GM23338 (cell line): ENCODE data around the gene INHA.

Experiments
- CREB1 ChIP-seq: fragments of 250-450 bp; sonication (Bioruptor Pico); IDR thresholded peaks from 2 replicates; pipeline ENCODE4 v1.5.0; 2020; ENCODE audit warnings: low read depth, mild to moderate bottlenecking, moderate library complexity
- EZH2 ChIP-seq: fragments of 200-600 bp; sonication (generic); IDR thresholded peaks from one replicate; pipeline ENCODE4 v1.8.0; 2017; ENCODE audit warnings: antibody characterized with exemption, mild to moderate bottlenecking, low read depth; ENCODE audit not compliant: unreplicated experiment
- EZH2phosphoT487 ChIP-seq: fragments of 200-600 bp; sonication (generic); IDR thresholded peaks from one replicate; pipeline ENCODE4 v1.8.1; 2018; ENCODE audit warnings: antibody characterized with exemption; ENCODE audit not compliant: unreplicated experiment
- JUNB ChIP-seq: IDR thresholded peaks from one replicate; pipeline ENCODE4 v1.6.1; 2016; ENCODE audit warnings: antibody characterized with exemption; ENCODE audit not compliant: unreplicated experiment
- NANOG ChIP-seq: IDR thresholded peaks from 2 replicates; pipeline ENCODE4 v1.6.1; 2016; ENCODE audit warnings: antibody characterized with exemption, borderline replicate concordance
- POLR2AphosphoS5 ChIP-seq: IDR thresholded peaks from 2 replicates; pipeline ENCODE4 v1.6.1; 2016; ENCODE audit warnings: antibody characterized with exemption, low read depth
- ZNF114 ChIP-seq: fragments of 250-450 bp; sonication (Bioruptor Pico); IDR thresholded peaks from 2 replicates; pipeline ENCODE4 v1.5.0; 2020; ENCODE audit warnings: mild to moderate bottlenecking, moderate library complexity
- ZNF331 ChIP-seq: fragments of 250-450 bp; sonication (Bioruptor Pico); IDR thresholded peaks from 2 replicates; pipeline ENCODE4 v1.5.0; 2020; ENCODE audit warnings: low read depth, mild to moderate bottlenecking, moderate library complexity
- TF ChIP-seq, protein P1 (sequence below), 2 experiments: fragments of 200-600 bp in 1 of 2; sonication (generic) in 1 of 2; conservative IDR thresholded peaks; 2 replicates each; pipeline versions ENCODE4 v1.5.1 to v1.6.1; 2016 to 2017; ENCODE audit warnings: antibody characterized with exemption in 2 of 2, low read depth in 2 of 2, mild to moderate bottlenecking in 2 of 2, moderate library complexity in 1 of 2
- TF ChIP-seq, protein P2 (sequence below): IDR thresholded peaks from one replicate; pipeline ENCODE4 v1.6.1; 2018; ENCODE audit warnings: antibody characterized with exemption; ENCODE audit not compliant: unreplicated experiment

DNA sequence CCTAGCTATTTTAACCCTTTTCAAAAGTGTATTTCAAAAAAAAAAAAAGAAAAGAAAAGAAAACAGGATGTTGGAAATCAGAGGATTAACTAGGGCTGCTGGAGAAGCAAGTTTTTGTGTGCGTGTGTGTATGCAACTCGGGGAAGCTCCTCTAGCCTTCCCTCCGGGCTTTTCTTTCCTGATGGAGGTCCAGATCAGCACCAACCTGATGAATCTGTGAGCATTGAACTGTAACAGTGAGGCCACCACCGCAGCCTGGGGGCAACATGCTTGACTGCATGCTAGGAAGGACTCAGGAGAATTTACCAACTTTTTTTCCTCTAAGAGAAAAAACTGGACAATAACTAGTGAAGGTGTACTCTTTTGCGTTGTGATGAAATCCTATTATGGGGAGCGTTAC, 3.1 kb upstream of the INHA start:
- TF ChIP-seq EZH2, result no peak
- TF ChIP-seq, protein P1, sequence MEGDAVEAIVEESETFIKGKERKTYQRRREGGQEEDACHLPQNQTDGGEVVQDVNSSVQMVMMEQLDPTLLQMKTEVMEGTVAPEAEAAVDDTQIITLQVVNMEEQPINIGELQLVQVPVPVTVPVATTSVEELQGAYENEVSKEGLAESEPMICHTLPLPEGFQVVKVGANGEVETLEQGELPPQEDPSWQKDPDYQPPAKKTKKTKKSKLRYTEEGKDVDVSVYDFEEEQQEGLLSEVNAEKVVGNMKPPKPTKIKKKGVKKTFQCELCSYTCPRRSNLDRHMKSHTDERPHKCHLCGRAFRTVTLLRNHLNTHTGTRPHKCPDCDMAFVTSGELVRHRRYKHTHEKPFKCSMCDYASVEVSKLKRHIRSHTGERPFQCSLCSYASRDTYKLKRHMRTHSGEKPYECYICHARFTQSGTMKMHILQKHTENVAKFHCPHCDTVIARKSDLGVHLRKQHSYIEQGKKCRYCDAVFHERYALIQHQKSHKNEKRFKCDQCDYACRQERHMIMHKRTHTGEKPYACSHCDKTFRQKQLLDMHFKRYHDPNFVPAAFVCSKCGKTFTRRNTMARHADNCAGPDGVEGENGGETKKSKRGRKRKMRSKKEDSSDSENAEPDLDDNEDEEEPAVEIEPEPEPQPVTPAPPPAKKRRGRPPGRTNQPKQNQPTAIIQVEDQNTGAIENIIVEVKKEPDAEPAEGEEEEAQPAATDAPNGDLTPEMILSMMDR (conservative IDR thresholded peaks at IDR 0.05; ENCODE audit: low read depth in 2 of 2), result no peak
- TF ChIP-seq EZH2phosphoT487, result no peak
- no peak for TF ChIP-seq POLR2AphosphoS5
- TF ChIP-seq, protein P2, sequence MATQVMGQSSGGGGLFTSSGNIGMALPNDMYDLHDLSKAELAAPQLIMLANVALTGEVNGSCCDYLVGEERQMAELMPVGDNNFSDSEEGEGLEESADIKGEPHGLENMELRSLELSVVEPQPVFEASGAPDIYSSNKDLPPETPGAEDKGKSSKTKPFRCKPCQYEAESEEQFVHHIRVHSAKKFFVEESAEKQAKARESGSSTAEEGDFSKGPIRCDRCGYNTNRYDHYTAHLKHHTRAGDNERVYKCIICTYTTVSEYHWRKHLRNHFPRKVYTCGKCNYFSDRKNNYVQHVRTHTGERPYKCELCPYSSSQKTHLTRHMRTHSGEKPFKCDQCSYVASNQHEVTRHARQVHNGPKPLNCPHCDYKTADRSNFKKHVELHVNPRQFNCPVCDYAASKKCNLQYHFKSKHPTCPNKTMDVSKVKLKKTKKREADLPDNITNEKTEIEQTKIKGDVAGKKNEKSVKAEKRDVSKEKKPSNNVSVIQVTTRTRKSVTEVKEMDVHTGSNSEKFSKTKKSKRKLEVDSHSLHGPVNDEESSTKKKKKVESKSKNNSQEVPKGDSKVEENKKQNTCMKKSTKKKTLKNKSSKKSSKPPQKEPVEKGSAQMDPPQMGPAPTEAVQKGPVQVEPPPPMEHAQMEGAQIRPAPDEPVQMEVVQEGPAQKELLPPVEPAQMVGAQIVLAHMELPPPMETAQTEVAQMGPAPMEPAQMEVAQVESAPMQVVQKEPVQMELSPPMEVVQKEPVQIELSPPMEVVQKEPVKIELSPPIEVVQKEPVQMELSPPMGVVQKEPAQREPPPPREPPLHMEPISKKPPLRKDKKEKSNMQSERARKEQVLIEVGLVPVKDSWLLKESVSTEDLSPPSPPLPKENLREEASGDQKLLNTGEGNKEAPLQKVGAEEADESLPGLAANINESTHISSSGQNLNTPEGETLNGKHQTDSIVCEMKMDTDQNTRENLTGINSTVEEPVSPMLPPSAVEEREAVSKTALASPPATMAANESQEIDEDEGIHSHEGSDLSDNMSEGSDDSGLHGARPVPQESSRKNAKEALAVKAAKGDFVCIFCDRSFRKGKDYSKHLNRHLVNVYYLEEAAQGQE, result no peak
- no peak for TF ChIP-seq NANOG
- no peak for TF ChIP-seq ZNF114 (CRISPR knock-in tag)
- TF ChIP-seq CREB1 (CRISPR knock-in tag), result no peak
- no peak for TF ChIP-seq JUNB
- TF ChIP-seq ZNF331 (CRISPR knock-in tag), result no peak
